HG03457 (cell line): ENCODE measurements around the gene TMEM236.

Source experiments
- ATAC-seq: cut with Tn5 transposase; IDR thresholded peaks from one replicate; pipeline ENCODE4 v1.9.1; 2021; ENCODE audit warnings: moderate number of reproducible peaks; ENCODE audit not compliant: unreplicated experiment

Gene TMEM236

DNA sequence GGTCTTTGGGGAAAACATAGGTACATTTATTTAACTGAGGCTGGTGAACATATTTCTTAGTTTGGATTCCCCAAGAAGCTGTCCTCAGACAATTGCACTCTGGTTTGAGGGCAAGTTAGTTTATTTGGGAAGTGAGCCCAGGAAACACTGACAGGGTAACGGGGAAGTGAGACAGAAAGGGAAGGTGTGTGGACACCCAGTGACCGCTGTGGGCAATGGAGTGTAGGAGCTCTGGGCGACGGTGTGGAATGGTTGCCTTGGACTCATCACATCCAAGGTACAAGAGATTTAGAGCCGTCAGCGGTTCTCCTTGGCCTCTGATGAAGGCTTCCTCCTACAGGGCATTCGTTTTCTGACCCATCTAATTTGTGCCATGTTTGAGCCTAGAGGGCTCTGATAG lies 64.2 kb downstream of the TMEM236 start:
- no peak for ATAC-seq

DNA sequence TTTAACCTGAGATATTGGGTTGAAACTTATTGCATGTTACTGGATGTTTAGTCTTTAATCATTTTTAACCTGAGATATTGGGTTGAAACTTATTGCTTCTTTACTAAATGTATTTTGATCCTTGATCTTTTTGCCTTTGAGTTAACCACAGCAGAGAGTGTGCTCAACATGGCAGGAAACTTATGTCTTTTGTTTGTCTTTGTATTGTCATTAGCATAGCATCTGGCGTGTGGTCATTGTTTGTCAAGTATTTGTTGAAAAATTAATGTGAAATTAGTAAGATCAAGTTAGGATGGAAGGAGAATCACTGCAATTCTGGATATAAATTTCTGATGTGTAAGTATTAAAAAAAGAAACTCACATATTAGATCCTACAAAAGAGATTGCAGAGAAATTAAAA lies 65.3 kb downstream of the TMEM236 start:
- no peak for ATAC-seq

DNA sequence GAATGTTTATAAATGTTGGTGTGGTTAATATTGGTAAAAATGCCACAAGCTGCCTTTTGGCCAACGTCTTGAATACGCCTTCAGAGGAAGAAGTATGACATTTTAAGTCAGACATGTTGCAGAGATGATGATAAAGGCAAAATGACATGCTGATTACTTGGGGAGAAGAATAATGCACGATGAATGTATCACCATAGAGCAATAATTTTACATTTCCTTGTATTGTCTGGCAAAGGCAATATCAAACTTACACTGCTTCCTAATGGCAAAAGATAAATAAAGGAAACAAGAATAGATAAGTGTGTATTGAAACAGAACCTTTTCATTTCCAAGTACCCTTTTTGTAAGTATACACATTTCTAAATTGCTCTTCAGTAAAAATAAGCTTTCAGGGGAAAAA lies 65.8 kb downstream of the TMEM236 start:
- ATAC-seq = no peak

DNA sequence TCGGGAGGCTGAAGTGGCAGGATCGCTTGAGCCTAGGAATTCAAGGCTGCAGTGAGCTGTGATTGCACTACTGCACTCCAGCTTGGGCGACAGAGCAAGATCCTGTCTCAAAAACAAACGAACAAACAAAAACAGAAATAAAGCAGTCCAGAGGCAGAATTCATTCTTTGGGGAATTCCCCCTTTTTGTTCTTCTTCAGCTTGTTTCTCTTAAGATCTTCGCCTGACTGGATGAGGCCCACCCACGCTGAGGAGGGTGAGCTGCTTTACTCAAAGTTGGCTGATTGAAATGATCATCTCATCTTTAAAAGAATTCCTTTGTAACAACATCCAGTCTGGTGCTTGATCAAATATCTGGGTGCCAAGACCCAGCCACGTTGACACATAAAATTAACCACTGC lies 67.8 kb downstream of the TMEM236 start:
- no peak for ATAC-seq

DNA sequence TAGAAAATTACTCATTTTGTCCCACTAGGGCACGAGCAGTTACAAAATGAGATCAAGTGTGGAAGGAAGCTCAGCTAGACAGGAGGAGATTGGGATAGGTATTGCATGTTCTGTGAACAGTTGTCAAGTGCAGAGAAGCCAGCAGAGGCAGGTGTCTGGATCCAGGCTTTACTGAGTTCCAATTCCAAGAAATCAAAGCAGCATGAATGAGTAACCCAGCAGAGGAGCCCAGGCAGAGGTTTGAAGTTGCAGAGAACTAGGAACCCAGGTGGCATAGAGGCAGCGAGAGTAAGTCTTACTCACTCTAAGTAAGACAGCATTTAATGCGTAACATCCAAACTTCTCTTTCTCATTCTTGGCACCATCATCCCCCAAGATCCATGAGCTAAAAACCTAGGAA lies 68.9 kb downstream of the TMEM236 start:
- ATAC-seq = no peak

DNA sequence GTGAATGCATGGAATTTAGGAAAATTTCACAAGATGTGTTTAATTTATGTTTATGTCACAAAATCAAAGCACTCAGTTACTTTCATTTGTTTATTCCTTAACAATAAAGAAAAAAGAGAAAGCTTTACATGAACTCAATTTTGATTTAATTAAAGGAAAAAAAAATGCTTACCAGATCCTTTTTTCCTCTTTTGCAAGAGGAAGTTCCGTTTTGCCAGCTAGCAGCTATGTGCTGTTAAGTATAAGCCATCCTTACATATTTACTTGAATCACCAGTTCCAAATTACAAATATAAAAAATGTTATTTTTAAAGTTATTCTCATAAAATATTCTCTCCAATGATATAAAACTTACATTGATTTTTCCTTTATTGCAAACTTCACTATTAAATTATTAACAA lies 69.9 kb downstream of the TMEM236 start:
- no peak for ATAC-seq

DNA sequence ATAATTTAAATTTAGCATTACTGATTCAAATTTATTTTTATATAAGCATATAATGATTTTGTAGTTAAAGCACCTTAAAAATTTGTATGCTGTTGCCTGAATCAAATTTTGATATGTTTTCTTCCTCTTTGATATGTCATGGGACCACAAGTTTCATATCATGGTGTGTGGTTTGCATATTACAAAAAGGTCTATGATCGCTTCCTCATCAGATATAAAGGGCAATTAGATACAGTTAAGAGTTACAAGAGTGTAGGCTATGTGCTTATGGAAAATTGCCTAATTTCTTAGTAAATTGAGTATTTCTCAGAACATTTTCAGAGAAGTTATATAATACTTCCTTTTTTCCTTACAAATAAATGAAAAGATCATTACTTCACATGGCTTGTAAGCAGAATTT lies 79.3 kb downstream of the TMEM236 start:
- ATAC-seq = no peak

DNA sequence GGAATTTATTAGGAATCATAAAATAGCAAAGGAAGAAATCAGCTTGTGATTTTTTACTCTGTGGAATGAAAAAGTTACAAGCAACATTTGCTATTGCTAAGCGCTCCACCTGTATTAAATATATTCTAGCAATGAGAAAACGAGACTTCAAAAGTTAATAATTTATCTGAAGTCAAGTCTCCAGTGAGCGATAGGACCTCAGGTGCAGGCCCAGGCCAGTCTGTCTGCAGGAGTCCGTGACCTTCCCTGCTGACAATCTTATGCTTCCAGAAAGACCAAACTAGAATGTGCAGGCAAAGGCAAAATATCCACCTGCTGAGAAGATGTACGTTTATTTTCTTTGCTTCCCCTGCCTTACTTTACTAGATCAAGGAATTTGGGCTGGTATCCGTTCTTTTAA lies 79.9 kb downstream of the TMEM236 start:
- ATAC-seq = no peak

DNA sequence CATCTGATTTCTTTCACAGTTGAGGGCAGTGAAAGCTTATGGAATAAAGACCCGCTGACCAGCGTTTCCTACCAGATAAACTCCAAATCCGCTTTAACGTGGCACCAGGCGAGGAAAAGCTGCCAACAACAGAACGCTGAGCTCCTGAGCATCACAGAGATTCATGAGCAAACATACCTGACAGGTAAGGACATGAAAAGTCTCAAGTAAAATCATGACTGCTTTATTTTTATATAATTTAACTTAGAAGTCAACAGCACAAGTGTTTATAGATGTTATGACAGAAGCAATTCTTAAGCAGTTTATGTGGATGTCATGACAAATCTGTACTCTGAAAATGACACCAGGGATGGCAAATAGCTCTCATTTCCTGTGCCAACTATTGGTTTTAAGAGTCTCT lies 81.7 kb downstream of the TMEM236 start:
- ATAC-seq = no peak

DNA sequence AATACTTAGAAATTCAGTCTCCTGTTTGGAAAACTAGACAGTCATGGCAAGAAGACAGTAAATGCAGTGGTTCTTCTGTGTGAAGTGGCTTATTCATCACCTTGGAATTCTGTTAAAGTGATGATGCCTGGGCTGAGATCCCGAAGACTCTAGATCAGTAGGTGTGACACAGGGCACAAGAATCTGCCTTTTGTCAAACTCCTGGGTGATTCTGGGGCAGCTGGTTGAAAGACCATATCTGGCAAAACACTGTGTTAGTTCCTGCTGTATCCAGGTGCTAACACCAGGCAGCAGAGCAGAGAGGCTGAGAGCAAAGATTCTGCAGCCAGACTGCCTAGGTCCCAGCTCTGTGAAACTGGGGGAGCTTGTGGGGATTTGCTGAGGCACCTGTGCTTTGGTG lies 83.7 kb downstream of the TMEM236 start:
- ATAC-seq = no peak

DNA sequence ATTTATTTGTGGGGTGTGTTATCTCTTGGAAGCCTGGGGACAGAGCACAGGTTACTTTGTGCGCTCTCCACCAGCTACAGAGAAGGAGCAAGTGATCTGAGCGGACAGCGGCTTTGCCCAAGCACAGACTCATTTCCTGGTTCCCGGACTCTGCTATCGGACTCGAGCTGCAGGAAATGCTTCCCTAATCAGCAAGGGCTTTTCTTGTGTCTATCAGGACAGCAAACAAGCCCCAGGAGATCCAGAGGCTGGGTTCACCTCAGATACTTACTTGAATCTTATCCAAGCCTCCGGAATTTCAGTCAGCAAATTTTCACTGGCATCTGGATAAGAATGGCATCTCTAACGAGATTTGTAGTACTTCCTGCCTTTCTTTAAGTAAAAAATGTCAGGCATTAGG lies 84.9 kb downstream of the TMEM236 start:
- ATAC-seq = no peak

DNA sequence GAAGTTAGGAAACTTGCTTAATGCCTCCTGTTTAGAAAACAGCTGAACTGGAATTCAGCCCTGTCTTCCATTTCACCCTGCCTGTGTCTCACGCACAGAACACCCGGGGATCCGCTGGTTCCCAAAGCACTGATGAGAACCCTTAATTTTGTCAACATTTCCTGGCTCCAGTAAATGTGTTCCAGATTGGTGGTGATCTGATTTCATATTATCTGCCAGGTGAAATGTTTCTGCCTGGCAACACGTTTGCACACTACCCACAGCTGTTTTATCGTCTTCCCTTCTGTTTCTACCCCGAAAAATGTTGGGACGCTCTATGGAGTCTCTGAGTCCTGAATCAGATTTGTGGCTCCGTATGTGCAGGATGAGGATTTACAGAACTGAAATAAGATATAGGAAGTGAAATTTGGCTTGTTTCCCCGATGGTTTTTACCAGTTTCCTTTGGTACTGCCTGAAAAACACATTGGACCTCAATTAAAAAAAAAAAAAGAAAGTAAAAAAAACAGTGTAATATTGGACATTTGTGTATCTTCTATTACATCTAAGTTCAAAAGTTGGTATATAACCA lies 86.2 kb downstream of the TMEM236 start:
- ATAC-seq = no peak

DNA sequence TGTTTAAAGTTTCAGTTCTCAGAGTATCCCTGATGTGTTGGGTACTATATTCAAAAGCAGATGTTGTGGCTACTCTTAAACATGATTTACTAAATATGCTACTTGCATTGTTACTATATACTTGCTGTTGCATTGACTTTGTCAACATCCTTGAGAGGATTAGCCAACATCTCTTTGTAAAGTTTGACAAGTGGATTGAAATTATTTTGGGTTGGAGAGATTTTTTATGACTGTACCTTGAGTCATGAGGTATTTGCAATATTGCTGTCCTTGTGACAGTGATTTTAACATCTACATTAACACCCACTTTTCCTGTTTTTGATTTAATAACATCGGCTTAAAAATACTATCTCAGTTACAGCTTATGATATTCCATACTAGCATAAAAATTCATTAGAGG lies 89.0 kb downstream of the TMEM236 start:
- no peak for ATAC-seq

DNA sequence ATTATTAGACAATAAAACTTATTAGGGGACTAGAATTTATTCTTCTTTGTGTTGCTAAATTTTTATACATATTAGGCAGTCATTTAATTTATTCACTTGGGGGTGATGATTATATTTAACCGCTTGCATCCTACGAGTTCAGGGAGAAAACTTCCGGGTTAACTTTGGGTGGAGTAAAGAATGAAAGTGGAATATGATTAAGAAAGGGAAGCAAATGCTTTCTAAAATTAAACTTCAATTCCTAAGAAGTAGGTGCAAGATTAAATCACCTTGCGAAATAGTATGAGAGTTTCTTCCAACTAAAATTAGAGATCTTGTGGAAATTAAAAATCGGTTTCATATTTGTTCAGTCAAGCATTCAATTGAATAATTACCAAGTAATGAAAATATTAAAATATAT lies 90.6 kb downstream of the TMEM236 start:
- no peak for ATAC-seq

DNA sequence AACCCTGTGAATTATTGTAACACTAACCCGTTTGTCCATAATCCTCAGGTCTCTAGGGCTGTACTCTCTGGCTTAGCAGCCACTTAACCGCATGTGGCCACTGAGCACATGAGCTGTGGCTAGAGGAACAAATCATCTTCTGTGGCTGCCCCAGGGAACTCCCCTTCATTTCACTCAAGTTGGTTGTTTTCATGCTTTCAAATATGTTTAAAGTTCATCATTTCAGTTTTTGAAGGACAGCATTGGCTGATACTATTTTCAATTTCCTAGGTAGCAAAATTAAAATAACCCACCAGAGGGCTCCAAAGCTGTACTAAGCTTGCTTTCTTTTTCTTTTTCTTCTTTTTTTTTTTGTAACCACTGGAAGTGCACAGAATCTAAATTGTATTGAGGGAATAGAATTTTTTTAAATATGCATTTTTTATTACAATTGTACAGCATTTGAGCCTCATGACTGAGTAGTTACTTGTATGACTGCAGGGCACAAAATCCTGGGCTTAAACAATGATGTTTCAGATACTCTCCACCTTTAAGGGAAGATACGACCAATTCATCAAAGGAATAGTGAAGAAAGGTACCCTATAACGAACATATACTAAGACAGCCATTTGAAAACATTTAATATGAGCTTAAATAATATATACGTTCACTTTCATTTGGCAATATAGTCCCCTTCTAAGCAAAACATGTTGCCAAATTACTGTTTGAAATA lies 95.7 kb downstream of the TMEM236 start:
- no peak for ATAC-seq

DNA sequence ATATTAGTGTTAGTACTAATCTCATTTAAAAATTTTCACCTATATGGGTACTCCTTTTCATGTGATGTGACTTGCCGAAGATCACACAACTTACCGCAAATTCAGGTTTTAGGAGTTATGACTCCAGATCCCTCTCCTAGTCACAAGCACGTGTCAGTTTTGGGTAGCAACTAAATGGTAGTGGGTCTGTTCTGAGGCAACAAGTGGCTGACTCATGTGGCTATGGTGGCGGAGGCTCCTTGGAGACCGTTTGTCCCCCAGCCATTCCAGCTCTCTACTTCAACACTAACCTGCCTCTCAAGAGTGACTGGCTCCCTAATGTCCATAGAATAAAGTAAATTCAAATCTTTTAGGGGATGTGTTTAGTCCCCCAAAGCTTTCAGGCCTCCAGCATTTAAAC lies 96.6 kb downstream of the TMEM236 start:
- no peak for ATAC-seq
